Measurements from ENCODE around the gene SRD5A2.
"Not testable (repeated sequence)": the region's sequence is repeated elsewhere in the genome, so short reads cannot be mapped to it uniquely, and the experiment has no call there.

The SRD5A2 gene

GRCh38 chr2:31531101-31531500, 49.6 kb downstream of the SRD5A2 start:
- no peak for DNase-seq

- DNase-seq, result no peak
These were observed 51.5 kb downstream of the SRD5A2 start for GRCh38 chr2:31529256-31529655.

- no peak for DNase-seq
These were observed 51.9 kb downstream of the SRD5A2 start for GRCh38 chr2:31528823-31529222.

- no peak for DNase-seq
These were observed 53.6 kb downstream of the SRD5A2 start for GRCh38 chr2:31526946-31527732.

- DNase-seq, result no peak
These were observed 54.9 kb downstream of the SRD5A2 start for GRCh38 chr2:31525876-31526275.

GRCh38 chr2:31524592-31524991, 56.1 kb downstream of the SRD5A2 start:
- no peak for DNase-seq

GRCh38 chr2:31523871-31524492, 56.8 kb downstream of the SRD5A2 start:
- DNase-seq, result peak; percentile 82

GRCh38 chr2:31522786-31523185, 58.0 kb downstream of the SRD5A2 start:
- DNase-seq, result no peak

- DNase-seq, result no peak
These were observed 63.1 kb downstream of the SRD5A2 start for GRCh38 chr2:31517442-31518203.

GRCh38 chr2:31515586-31515985, 65.2 kb downstream of the SRD5A2 start:
- DNase-seq, result no peak

GRCh38 chr2:31513553-31513952, 67.2 kb downstream of the SRD5A2 start:
- DNase-seq, result no peak

GRCh38 chr2:31511376-31511775, 69.4 kb downstream of the SRD5A2 start:
- no peak for DNase-seq

GRCh38 chr2:31505111-31505510, 75.6 kb downstream of the SRD5A2 start:
- no peak for DNase-seq

- no peak for DNase-seq
These were observed 76.4 kb downstream of the SRD5A2 start for GRCh38 chr2:31504311-31504710.

- DNase-seq, result not testable (repeated sequence)
These were observed 84.3 kb downstream of the SRD5A2 start for GRCh38 chr2:31496451-31496874.

GRCh38 chr2:31489339-31489738, 91.4 kb downstream of the SRD5A2 start:
- DNase-seq, result not testable (repeated sequence)

- no peak for DNase-seq
These were observed 97.5 kb downstream of the SRD5A2 start for GRCh38 chr2:31483246-31483645.

GRCh38 chr2:31476511-31477180, 104.1 kb downstream of the SRD5A2 start:
- no peak for DNase-seq

GRCh38 chr2:31475692-31476091, 105.0 kb downstream of the SRD5A2 start:
- DNase-seq, result no peak

GRCh38 chr2:31474296-31474695, 106.4 kb downstream of the SRD5A2 start:
- DNase-seq, result no peak
